Mononuclear cell (primary cell): ENCODE measurements around the gene SOBP. TPM values are rescaled to one million over a fixed set of nuclear protein-coding genes. Genes with fewer than 3 reads are reported as not detected.
"Not testable (repeated sequence)": the region's sequence is repeated elsewhere in the genome, so short reads cannot be mapped to it uniquely, and the experiment has no call there.

Source experiments
- H3K27me3 ChIP-seq: 2 replicates; pipeline ENCODE4 v1.6.0; 2011; ENCODE audit warnings: low read length, control low read depth; ENCODE audit not compliant: insufficient read depth
- H3K4me1 ChIP-seq: 2 replicates; pipeline ENCODE4 v1.5.1; 2011; ENCODE audit warnings: mild to moderate bottlenecking, low read length, control low read depth; ENCODE audit not compliant: insufficient read depth
- H3K4me3 ChIP-seq: 2 replicates; pipeline ENCODE4 v1.5.1; 2011; ENCODE audit warnings: mild to moderate bottlenecking, low read length, moderate library complexity
- H3K9me3 ChIP-seq: 2 replicates; pipeline ENCODE4 v1.5.1; 2011; ENCODE audit warnings: low read depth, mild to moderate bottlenecking, control low read depth, low read length
- total RNA-seq: library from RNA; depleted of rRNA; stranded (reverse); fragments of >200 nt; gene quantifications from one replicate; pipeline ENCODE4 v1.2.3, GENCODE V29; 2012

The SOBP gene
- total RNA-seq, 1 donor: 0.10 TPM

GRCh38 chr6:107475360-107475759, 14.6 kb upstream of the SOBP start:
- not testable (repeated sequence) for H3K4me3 ChIP-seq, H3K4me1 ChIP-seq, H3K27me3 ChIP-seq, H3K9me3 ChIP-seq

GRCh38 chr6:107475826-107476225, 14.1 kb upstream of the SOBP start:
- H3K4me1 ChIP-seq, H3K4me3 ChIP-seq, H3K9me3 ChIP-seq: not testable (repeated sequence)
- H3K27me3 ChIP-seq: peaks cover 14% of the 10 kb centered on the region

GRCh38 chr6:107479089-107479690, 10.7 kb upstream of the SOBP start:
- peaks cover 21% of the 10 kb centered on the region for H3K27me3 ChIP-seq
- H3K9me3 ChIP-seq: no peaks in the 10 kb centered on the region
- no peaks in the 10 kb centered on the region for H3K4me1 ChIP-seq
- no peak overlapping the region for H3K4me3 ChIP-seq

- H3K27me3 ChIP-seq: peaks cover 70% of the 10 kb centered on the region
Observed at GRCh38 chr6:107485157-107485556, 4.8 kb upstream of the SOBP start.

GRCh38 chr6:107488174-107488874, 1.6 kb upstream of the SOBP start:
- Histone ChIP-seq H3K4me1 (peaks cover 29% of the 10 kb centered on the region), H3K4me3 (no peak overlapping the region), H3K27me3 (peaks cover 86% of the 10 kb centered on the region), H3K9me3 (no peaks in the 10 kb centered on the region)

More at GRCh38 chr6:107485157-107485556, 4.8 kb upstream of the SOBP start:
- Histone ChIP-seq H3K9me3 (no peaks in the 10 kb centered on the region), H3K4me3 (no peak overlapping the region), H3K4me1 (peaks cover 18% of the 10 kb centered on the region)

DNA sequence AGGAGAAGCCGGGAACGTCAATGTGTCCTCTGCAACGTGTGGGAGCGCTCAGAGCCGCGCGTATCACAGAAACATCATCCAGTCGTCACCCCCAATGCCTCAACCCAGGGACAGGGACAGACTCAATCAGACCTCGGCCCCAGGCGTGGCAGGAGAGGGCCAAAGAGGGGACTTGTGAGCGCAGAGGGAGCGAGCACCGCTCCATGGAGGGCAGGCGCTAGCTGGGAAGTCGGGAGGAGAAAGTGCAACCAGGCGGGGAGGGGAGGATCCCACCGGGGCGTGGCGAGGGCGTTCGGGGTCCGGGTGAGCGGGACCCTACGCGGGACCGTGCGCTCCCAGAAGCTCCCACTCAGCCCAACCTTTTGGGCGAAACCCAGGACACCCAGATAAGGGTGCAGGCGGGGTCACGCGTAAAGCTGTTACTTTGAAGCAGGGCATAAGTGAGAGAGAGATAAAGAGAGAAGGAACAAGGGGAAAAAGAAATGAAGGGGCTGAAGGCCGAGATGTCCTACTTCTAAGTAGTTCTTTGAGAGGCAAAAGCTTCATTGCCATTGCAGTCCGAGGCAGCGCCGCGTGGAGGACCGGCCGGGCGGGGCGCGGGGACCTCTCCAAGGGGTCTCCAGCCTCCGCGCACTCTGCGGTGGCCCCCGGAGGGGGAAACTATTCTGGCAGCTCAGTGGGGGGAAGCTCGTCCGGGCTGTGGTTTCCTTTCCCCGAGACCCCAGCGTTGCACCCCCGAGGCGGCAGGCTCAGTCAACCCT, 862 bp upstream of the SOBP start:
- Histone ChIP-seq H3K4me1 (peaks cover 29% of the 10 kb centered on the region), H3K4me3 (peak overlapping the region; percentile 28), H3K27me3 (peaks cover 90% of the 10 kb centered on the region), H3K9me3 (no peaks in the 10 kb centered on the region)

DNA sequence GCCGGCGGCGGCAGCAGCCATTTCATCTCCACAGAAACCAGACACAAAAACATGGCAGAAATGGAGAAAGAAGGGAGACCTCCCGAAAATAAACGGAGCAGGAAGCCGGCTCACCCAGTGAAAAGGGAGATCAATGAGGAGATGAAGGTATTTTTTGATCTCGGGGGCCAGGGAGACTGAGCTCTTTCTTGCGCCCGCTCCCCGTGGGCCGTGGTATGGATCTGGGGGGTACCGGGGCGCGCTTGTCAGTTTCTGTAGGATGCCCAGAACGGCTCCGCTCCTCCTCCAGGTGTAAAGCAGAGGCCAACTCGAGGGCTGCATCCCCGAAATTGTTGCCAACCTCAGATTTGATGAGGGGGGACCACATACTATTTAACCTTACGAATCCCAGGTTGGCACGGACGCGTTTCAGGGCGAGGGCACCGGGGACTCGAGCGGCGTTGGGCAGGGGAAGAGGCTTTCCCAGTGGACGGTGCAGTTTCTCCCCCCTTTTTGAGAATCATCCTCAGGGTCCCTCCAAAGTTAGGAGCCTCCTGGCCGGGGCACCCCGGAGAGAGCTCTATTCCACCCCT, 735 bp downstream of the SOBP start:
- Histone ChIP-seq H3K27me3 (peaks cover 92% of the 10 kb centered on the region), H3K4me3 (peak overlapping the region; percentile 40), H3K4me1 (peaks cover 29% of the 10 kb centered on the region), H3K9me3 (no peaks in the 10 kb centered on the region)

DNA sequence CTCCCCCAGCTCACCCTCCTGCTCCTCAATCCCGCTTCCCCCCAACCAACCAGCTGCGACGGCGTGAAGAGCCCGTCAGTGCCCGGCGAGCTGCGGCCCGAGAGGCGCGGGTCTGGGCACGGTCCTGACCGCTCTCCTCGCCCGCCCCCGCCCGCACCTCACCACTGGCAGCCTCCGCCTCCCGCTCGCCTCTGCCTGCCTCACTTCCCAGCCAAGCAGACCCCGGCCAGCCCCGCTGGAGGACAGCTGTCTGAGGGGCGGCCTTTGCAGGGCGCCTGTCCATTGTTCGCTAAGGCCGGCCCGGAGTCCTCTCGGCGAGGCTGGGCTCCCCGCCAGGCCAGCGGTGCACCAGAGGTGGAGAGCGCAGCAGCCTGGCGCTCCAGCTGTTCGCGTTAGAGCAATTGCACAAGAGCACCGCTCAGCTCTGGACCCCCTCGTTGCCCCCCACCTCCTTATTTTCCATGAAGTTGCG, 1.3 kb downstream of the SOBP start:
- Histone ChIP-seq H3K9me3 (no peaks in the 10 kb centered on the region), H3K4me3 (peak overlapping the region; percentile 40), H3K27me3 (peaks cover 92% of the 10 kb centered on the region), H3K4me1 (peaks cover 29% of the 10 kb centered on the region)

DNA sequence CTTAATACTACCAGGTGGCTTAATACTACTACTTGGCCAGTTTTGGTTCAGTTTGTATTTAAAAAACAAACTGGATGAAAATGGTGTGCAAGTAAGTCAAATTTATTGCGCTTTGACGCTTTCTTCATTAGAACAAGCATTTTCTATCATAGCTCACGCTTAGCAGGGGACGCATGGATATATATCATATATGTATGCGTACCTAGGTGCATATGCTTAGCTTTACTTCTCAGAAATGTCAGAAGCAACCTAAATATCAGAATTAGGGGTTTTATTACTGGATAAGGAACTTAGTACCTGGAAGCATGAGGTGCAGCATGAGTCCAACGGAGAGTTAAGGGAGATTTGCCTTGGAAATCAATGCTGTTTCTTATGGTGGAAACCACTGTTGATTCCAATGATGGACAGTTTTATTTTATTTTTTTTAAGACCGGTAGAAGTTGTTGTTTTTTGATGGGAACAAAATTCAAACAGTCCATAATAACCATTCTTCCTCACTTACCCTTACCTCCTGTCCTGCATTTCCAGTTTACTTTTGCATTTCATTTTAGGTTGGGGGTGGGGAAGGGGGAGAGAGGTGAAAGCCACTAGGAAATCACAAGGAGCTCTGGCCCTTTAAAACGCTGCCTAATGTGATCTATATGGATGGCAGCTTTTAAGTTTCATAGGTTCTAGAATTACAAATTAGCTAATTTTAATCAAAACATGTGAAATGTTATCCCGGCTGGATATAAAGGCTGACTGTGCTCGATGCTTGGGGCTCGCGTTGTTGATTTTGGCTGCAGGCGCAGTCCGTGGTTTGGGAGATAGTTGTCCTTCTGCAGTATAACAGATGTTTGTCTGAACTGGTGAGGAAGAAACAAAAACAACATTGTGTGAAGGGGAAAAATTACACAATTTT, 2.1 kb downstream of the SOBP start:
- H3K27me3 ChIP-seq: peaks cover 87% of the 10 kb centered on the region

GRCh38 chr6:107493158-107494057, 3.5 kb downstream of the SOBP start:
- Histone ChIP-seq H3K4me1 (peaks cover 23% of the 10 kb centered on the region), H3K27me3 (peaks cover 76% of the 10 kb centered on the region), H3K4me3 (no peak overlapping the region), H3K9me3 (no peaks in the 10 kb centered on the region)

More for the DNA sequence above, 2.1 kb downstream of the SOBP start:
- Histone ChIP-seq H3K4me1 (peaks cover 29% of the 10 kb centered on the region), H3K4me3 (no peak overlapping the region), H3K9me3 (no peaks in the 10 kb centered on the region)

GRCh38 chr6:107495196-107495643, 5.3 kb downstream of the SOBP start:
- peaks cover 65% of the 10 kb centered on the region for H3K27me3 ChIP-seq
- no peaks in the 10 kb centered on the region for H3K9me3 ChIP-seq
- H3K4me1 ChIP-seq: peaks cover 11% of the 10 kb centered on the region
- H3K4me3 ChIP-seq: no peak overlapping the region

GRCh38 chr6:107495971-107496370, 6.1 kb downstream of the SOBP start:
- Histone ChIP-seq H3K4me3 (no peak overlapping the region), H3K27me3 (peaks cover 58% of the 10 kb centered on the region), H3K9me3 (no peaks in the 10 kb centered on the region), H3K4me1 (peaks cover 5% of the 10 kb centered on the region)

DNA sequence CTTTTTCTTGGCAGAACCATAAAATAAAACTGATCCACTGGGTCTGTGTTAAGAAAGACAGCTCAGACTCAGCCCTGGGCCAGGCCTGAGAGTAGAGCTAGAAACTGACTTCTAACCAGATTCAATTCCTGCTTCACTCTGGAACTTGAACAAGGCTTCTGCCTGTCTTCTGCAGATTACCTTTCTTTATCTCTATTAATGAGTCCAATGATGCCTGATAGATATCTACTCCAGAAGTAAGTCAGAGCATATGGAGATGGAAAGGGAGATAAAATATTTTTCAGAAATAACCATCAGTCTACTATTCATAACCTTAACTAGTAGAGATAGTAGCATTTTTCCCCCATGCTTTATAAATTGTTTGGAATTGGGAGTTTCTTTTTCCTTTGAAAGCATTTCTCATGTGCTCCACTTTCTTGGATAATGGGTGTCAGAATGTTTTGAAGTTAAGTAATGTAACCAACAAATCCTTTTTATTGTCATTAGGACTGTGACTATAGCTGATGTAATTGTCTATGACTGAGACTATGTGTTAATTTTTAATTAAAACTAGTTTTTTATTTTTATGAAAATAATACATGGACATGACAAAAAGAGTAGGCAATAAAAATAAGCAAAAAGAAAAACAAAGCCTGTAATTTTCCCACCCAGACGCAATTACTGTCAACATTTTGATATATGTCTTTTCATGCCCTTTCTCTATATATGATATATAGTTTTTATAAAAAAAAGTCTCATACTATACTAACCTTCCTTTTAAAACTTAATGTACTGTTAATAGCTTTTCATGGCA, 7.2 kb downstream of the SOBP start:
- Histone ChIP-seq H3K4me3 (no peak overlapping the region), H3K4me1 (no peaks in the 10 kb centered on the region), H3K9me3 (no peaks in the 10 kb centered on the region), H3K27me3 (peaks cover 51% of the 10 kb centered on the region)
